DMS79 treated with DMSO at 0.1 percent for 48 hours (cell line): ENCODE data around the gene CEP70.

Source experiments
- DNase-seq: peaks from one replicate; lab custom pipeline; 2025; lab: John Stamatoyannopoulos, UW

The CEP70 gene

GRCh38 chr3:138450704-138451424 is 143.2 kb downstream of the CEP70 start:
- DNase-seq: no peak

GRCh38 chr3:138450181-138450580 is 143.9 kb downstream of the CEP70 start:
- DNase-seq: no peak

- no peak for DNase-seq
Measured at GRCh38 chr3:138449490-138449889, 144.6 kb downstream of the CEP70 start.

GRCh38 chr3:138448631-138449030 is 145.4 kb downstream of the CEP70 start:
- DNase-seq: no peak

DNA sequence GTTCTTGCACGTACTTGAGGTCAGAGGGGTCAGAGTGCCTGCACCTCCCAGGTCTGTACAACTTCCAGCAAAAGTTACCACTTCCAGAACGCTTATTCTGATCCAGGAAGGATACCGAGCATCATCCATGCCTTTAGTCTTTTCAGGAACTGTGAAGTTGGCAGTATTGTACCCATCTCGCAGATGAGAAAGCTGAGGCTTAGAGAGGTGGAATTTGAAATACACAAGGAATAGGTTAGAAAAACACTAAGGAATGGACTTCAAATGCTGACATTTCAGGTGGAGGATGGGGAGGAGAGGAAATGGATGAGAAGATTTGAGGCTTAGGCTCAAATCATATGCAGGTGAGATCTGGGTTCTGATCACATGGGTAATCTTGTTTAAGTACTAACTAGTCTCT is 148.4 kb downstream of the CEP70 start:
- no peak for DNase-seq

GRCh38 chr3:138445236-138445635 is 148.8 kb downstream of the CEP70 start:
- no peak for DNase-seq
